Peyer's patch (tissue), 4 donors: Measurements from ENCODE around the gene BZW2. TPM values are rescaled to one million over a fixed set of nuclear protein-coding genes. Genes with fewer than 3 reads are reported as not detected.
A peak's percentile ranks its signal among the peaks of the same experiment; 100 is the strongest.

Experiments
- DNase-seq, 3 donors: peaks; one replicate each; pipeline ENCODE4 v3.0.0-alpha.2; 2017 to 2019
- H3K27ac ChIP-seq, 4 donors: fragments of 200-600 bp; sonication (generic); one replicate each; pipeline ENCODE4 v1.5.1; 2016 to 2019
- H3K27me3 ChIP-seq, 2 donors: fragments of 200-600 bp; sonication (generic); one replicate each; pipeline ENCODE4 v1.5.1; 2019
- H3K36me3 ChIP-seq, 3 donors: fragments of 200-600 bp; sonication (generic); one replicate each; pipeline ENCODE4 v1.5.1; 2016 to 2019
- H3K4me1 ChIP-seq, 4 donors: fragments of 200-600 bp; sonication (generic); one replicate each; pipeline ENCODE4 v1.5.1; 2016 to 2019
- H3K4me3 ChIP-seq, 4 donors: fragments of 200-600 bp; sonication (generic); 1 replicate in 3 of 4; 2 replicates in 1 of 4; pipeline ENCODE4 v1.5.1; 2016 to 2019; ENCODE audit warnings: mild to moderate bottlenecking in 1 of 4
- H3K9me3 ChIP-seq, 4 donors: fragments of 200-600 bp; sonication (generic); one replicate each; pipeline ENCODE4 v1.5.1; 2016 to 2019; ENCODE audit warnings: mild to moderate bottlenecking in 1 of 4
- POLR2A ChIP-seq, 2 donors: fragments of 450-650 bp; IDR thresholded peaks; one replicate each; pipeline ENCODE4 v1.5.1; 2017; ENCODE audit warnings: antibody characterized with exemption in 2 of 2, mild to moderate bottlenecking in 2 of 2, moderate library complexity in 2 of 2
- total RNA-seq, 4 donors: library from RNA; depleted of rRNA; stranded (reverse); fragments of >200 nt; gene quantifications; one replicate each; pipeline ENCODE4 v1.1.0, GENCODE V29; 2016
- TF ChIP-seq, protein P1 (sequence below), 6 experiments: fragments of 450-650 bp in 4 of 6; fragments of 200-600 bp in 2 of 6; sonication (generic) in 1 of 6; IDR thresholded peaks; one replicate each; pipeline ENCODE4 v1.5.1; 2017 to 2019; ENCODE audit warnings: antibody characterized with exemption in 6 of 6, mild to moderate bottlenecking in 3 of 6, moderate library complexity in 1 of 6

BZW2 gene
- total RNA-seq, 4 donors from 2014 or later = 34.4 to 54.0 (median 42.9) TPM

DNA sequence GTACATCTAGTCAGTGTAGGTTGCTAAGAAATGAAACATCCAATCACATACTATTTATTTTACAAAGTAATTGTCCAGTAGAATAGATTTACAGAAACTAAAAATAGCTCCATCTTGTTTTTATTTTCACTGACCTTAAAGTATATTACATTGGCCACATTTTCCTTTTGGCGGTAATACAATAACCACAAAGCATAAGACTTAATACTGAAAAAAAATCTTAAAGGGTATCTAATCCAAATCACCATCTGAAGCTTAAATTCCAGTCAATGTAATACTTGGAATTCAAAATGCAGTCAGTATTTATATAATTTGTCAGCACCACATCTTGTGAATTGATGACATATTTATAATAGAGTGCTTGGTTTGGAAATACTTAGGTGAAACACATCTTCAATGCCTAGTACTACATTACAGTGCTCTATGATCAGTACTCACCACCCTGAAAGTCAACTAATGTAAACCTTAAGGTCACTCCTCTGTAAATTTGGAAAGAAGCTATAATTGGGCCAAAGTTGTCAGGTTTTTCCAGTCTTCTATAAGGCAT, 9.4 kb upstream of the BZW2 start:
- no peaks in the 10 kb centered on the region for H3K27me3 ChIP-seq
- peaks cover 0 to 38% (median 0%) of the 10 kb centered on the region in 4 donors for H3K4me1 ChIP-seq
- H3K9me3 ChIP-seq = no peaks in the 10 kb centered on the region
- no peak overlapping the region for H3K4me3 ChIP-seq
- H3K36me3 ChIP-seq = peaks cover 0 to 4% (median 0%) of the 10 kb centered on the region in 3 donors
- DNase-seq = no peak
- TF ChIP-seq POLR2A (IDR thresholded peaks at IDR 0.05) = no peak
- TF ChIP-seq, protein P1, sequence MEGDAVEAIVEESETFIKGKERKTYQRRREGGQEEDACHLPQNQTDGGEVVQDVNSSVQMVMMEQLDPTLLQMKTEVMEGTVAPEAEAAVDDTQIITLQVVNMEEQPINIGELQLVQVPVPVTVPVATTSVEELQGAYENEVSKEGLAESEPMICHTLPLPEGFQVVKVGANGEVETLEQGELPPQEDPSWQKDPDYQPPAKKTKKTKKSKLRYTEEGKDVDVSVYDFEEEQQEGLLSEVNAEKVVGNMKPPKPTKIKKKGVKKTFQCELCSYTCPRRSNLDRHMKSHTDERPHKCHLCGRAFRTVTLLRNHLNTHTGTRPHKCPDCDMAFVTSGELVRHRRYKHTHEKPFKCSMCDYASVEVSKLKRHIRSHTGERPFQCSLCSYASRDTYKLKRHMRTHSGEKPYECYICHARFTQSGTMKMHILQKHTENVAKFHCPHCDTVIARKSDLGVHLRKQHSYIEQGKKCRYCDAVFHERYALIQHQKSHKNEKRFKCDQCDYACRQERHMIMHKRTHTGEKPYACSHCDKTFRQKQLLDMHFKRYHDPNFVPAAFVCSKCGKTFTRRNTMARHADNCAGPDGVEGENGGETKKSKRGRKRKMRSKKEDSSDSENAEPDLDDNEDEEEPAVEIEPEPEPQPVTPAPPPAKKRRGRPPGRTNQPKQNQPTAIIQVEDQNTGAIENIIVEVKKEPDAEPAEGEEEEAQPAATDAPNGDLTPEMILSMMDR (IDR thresholded peaks at IDR 0.05) = no peak
- peak overlapping the region in 1 of 4 donors; percentile 0 for H3K27ac ChIP-seq

DNA sequence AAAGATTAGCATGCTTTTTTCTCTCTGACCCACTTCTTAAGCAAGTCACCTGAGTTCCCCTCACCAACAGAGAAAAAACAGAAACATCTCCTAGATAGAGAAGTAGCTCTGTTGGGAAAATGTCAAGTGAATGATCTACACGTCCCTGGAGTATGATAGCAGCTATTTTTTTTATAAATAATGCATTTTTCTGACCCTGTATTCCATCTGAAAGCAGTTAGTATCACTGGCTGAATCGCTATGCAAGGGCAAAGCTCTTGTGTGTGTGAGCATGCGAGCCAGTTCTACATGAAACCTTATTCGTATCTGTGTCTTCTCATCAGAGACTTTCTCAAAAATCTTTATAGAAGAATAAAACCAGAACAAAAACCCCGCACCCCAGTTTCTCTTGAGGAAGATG, 8.6 kb upstream of the BZW2 start:
- Histone ChIP-seq H3K36me3 (peaks cover 0 to 4% (median 0%) of the 10 kb centered on the region in 3 donors), H3K4me3 (no peak overlapping the region), H3K9me3 (no peaks in the 10 kb centered on the region), H3K27ac (peak overlapping the region in 1 of 4 donors; percentile 0), H3K4me1 (peaks cover 0 to 38% (median 0%) of the 10 kb centered on the region in 4 donors), H3K27me3 (no peaks in the 10 kb centered on the region)
- TF ChIP-seq, protein P1 (IDR thresholded peaks at IDR 0.05) = no peak
- TF ChIP-seq POLR2A (IDR thresholded peaks at IDR 0.05) = no peak
- DNase-seq = no peak

DNA sequence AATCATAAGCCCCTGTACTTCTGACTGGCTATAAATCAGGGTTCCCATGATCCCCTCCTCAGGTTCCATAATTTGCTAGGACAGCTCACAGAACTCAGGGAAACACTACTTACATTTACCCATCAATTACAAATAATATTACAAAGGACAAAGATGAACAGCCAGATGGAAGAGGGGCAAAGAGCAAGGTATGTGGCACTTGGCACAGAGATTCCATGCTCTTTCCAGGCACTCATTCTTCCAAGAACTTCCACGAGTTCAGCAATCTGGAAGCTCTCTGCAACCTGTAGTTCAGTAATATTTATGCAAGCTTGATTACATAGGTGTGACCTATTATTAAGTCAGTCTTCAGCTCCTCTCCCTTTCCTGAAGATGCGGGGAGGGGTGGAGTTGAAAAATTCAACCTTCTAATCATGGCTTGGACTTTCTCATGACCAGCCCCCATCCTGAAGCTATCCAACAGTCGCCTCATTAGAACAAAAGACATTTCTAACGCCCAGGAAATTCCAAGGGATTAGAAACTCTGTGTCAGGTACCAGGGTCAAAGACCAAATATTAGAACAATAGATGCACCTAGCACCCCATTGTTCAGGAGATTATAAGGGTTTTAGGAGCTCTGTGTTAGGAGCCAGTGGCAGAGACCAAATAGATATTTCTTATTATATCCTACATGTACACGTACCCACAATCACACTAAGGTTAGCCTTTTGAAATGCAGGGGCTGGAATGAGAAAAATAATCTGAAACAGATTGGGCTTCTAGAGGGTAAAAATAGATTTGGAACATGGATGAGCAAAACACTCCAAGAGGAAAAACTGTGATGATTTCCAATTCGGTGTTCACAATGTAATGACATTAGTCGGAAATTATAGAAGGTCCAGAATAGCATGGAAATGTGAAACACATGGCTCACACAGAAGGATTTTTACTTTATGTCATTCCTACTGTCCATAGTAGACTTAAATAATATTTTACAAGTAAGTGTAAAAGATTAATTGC, 7.4 kb upstream of the BZW2 start:
- no peak for TF ChIP-seq POLR2A (IDR thresholded peaks at IDR 0.05)
- no peaks in the 10 kb centered on the region for H3K27me3 ChIP-seq
- peak overlapping the region in 1 of 4 donors; percentile 27 for H3K27ac ChIP-seq
- no peak overlapping the region for H3K4me3 ChIP-seq
- H3K4me1 ChIP-seq = peaks cover 0 to 47% (median 0%) of the 10 kb centered on the region in 4 donors
- peaks cover 0 to 4% (median 0%) of the 10 kb centered on the region in 3 donors for H3K36me3 ChIP-seq
- DNase-seq = no peak
- H3K9me3 ChIP-seq = no peaks in the 10 kb centered on the region

DNA sequence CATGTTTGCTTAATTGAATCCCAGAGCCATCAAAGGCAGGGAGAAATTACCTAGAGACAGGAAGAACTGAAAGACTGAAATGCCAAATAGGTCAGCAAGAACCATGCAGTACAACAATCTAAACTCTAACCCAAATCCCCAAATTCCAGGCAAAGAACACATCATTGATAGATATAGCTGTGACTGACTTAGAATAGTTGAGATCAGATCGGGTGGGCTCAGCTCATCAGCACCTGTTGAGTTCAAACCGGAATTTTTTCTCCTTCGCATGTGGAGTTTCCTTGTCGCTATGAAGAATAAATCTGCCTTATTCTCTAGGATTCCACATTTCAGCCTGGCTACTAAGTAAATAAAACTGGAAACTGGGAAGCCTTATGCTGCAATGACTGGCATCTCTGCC, 1.8 kb upstream of the BZW2 start:
- Histone ChIP-seq H3K36me3 (no peaks in the 10 kb centered on the region), H3K27me3 (no peaks in the 10 kb centered on the region), H3K9me3 (no peaks in the 10 kb centered on the region), H3K4me3 (peak overlapping the region; percentile 79 to 94 (median 90)), H3K27ac (peak overlapping the region in 3 of 4 donors; percentile 85 to 90 (median 88)), H3K4me1 (peaks cover 0 to 36% (median 10%) of the 10 kb centered on the region in 4 donors)
- TF ChIP-seq POLR2A (IDR thresholded peaks at IDR 0.05) = no peak
- TF ChIP-seq, protein P1 (IDR thresholded peaks at IDR 0.05) = no peak
- no peak for DNase-seq

DNA sequence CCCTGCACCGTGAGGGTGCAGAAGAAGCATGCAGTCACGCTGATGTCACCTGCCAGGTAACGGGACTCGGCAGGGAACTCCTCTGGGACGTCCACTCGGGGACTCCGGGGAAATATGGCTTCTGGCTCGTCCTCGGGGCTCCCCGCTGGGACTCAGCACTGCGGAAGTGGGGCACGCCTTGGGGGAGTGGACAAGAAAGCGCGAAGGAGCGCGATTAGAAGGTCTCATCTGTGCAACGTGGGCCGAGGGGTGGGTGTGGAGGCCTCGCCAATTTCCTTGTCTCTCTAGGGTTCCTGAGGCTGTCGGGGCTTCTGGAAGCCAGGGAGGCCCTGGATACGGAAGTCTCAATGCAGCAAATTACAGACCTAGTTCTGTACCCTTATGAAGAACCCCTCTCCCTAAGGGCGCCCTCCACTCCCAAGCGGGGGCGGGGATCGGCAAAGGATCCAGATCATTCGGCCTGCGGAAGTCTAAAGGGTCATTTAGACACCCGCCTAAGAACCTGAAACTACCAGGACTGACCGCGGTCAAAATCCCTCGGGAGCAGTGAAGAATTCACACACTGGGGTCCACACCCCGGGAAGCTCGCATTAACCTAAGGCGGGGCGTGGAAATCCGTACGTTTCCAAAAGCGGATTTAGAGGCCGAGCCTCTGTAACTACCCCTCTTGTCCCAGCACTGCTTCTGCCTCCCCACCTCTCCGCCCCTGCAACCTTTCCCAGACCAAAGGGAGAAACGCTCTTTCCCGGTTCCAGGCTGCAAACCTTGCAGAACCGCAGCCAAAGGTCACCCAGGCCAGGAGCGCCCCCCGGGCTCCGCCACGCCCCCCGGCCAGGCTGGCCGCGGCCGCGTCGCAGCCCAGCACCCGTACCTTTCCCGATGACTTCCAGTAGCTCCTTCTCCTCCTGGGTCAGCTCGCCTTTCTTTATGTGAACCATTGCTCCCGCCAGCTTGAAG, 1.1 kb upstream of the BZW2 start:
- no peak for TF ChIP-seq POLR2A (IDR thresholded peaks at IDR 0.05)
- TF ChIP-seq, protein P1 (IDR thresholded peaks at IDR 0.05) = no peak
- no peaks in the 10 kb centered on the region for H3K27me3 ChIP-seq
- H3K4me1 ChIP-seq = peaks cover 0 to 36% (median 10%) of the 10 kb centered on the region in 4 donors
- peak; percentile 65 to 81 (median 77) for DNase-seq
- no peaks in the 10 kb centered on the region for H3K9me3 ChIP-seq
- peak overlapping the region; percentile 79 to 94 (median 90) for H3K4me3 ChIP-seq
- H3K36me3 ChIP-seq = no peaks in the 10 kb centered on the region
- peak overlapping the region; percentile 85 to 93 (median 89) for H3K27ac ChIP-seq
